Measurements from ENCODE around the gene RIGI. TPM values are rescaled to one million over a fixed set of nuclear protein-coding genes. Genes with fewer than 3 reads are reported as not detected.
A peak's percentile ranks its signal among the peaks of the same experiment; 100 is the strongest.
"Not testable (repeated sequence)": the region's sequence is repeated elsewhere in the genome, so short reads cannot be mapped to it uniquely, and the experiment has no call there.

Gene RIGI
- 6.9 TPM for polyA plus RNA-seq (ENCODE audit: insufficient read length)

GRCh38 chr9:32526041-32526706 lies at the start of gene RIGI:
RIGI (minus strand) TSS chr9:32526196; CDS start chr9:32526166, 30 bp downstream.
- DNase-seq, result peak; percentile 92

- DNase-seq, result no peak
These were observed 48.9 kb upstream of the RIGI start for GRCh38 chr9:32574858-32575257.

GRCh38 chr9:32573821-32574220 lies 47.8 kb upstream of the RIGI start:
- DNase-seq, result no peak

DNA sequence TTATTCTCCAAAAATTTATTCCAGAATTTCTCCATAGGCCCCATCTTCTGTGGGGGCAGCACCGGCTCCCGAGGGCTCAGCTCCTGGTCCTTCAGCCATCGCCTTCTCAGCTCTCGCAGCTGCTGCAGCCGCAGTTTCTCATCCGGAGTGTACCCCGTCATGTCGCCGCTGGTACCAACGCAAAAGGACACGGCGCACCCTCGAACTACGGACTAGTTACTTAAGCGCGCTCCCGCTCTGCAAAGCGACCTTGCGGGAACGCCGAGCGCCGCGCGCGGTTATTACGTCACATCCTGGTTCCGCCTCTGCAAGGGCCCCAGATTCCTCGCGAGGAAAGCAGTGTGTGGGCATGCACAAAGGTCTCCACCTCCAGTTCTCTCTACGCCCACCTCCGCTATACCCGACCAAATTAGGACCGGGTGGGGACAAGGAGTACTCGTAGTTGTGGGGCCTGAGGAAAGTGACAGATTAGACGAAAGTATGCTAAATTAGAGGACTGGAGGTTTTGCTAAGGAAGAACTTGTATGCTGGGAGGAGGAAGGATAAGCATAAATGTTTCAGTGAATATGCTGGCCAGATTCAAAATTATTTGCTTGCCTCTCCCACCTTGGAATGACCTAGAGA lies 47.0 kb upstream of the RIGI start, which contains the start of gene NDUFB6:
TSS of gene NDUFB6 (minus strand) at position 260 of the 624 bp plus-strand sequence. CDS start at position 161, 99 bp downstream.
- peak; percentile 96 for DNase-seq

- no peak for DNase-seq
These were observed 46.2 kb upstream of the RIGI start for GRCh38 chr9:32571969-32572899.

DNA sequence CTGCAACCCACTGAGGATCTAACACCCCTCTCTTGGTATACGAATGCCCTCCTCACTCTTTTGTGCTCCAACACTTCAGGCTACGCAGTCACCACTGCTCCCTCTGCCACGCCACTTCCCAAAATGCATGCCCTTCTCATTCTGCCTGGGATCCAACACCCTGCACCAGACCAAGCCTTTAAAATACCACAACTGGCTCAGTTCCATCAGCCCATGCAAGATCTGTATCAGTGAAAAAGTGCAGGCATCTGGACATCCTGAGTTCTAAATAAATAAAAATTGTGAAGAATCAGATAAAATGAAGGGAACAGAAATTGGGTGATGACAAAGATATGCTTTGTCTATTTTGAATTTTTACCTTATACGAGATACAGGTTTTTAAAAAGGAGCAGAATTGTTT lies 44.3 kb upstream of the RIGI start:
- DNase-seq, result no peak

- DNase-seq, result no peak
These were observed 40.8 kb upstream of the RIGI start for GRCh38 chr9:32566770-32567169.

GRCh38 chr9:32565967-32566366 lies 40.0 kb upstream of the RIGI start:
- no peak for DNase-seq

DNA sequence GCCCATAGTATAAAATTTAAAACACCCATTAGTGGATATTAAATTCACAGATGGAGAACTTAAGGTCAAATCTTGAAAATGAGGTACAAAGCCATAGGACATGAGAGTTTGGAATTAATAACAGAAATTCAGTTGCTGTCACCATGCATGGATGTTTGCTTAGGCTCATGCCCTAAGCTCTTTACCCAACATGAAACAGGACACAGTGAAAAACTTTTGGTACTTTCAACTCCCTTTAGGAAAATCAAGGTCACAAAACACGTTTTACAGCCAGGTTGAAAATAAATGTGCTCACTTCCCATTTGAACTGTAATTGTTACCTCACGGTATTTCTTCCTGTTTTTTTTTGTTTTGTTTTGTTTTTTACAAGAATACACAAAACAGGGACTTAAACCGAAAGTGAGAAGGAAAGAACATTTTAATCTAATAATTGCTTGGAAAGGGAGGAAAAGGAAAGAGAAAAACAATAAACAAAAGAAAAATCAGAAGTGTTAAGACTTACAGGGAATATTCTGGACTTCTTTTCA lies 32.5 kb upstream of the RIGI start:
- DNase-seq, result no peak

DNA sequence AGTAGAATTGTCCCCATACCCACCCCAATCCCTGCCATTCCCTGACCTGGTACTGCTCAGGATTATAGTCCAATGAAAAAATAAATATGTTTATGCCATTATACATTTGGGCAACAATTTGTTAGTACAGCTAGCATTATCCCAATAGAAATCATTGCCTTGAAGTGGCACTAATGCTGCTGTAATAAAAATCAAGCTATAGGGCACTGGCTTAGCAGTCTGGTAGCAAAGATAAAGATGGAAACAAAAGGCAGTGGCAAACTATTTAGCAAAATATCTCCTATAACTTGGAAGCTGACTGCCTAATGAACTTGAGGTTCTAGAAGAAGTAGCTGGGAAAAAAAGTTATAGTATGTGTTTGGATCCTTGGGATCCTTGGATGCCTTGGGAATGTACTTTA lies 28.6 kb upstream of the RIGI start:
- no peak for DNase-seq

- DNase-seq, result no peak
These were observed 28.1 kb upstream of the RIGI start for GRCh38 chr9:32554107-32554506.

- peak; percentile 96 for DNase-seq
These were observed 26.3 kb upstream of the RIGI start, which contains the start of the genes SMIM27 and TOPORS for GRCh38 chr9:32552172-32552872. SMIM27 (plus strand) TSS chr9:32552327; CDS start chr9:32552435, 108 bp downstream. TOPORS (minus strand) TSS chr9:32552586; CDS start chr9:32552436, 150 bp downstream.

- DNase-seq, result peak; percentile 33
These were observed 25.5 kb upstream of the RIGI start for GRCh38 chr9:32551276-32552051.

DNA sequence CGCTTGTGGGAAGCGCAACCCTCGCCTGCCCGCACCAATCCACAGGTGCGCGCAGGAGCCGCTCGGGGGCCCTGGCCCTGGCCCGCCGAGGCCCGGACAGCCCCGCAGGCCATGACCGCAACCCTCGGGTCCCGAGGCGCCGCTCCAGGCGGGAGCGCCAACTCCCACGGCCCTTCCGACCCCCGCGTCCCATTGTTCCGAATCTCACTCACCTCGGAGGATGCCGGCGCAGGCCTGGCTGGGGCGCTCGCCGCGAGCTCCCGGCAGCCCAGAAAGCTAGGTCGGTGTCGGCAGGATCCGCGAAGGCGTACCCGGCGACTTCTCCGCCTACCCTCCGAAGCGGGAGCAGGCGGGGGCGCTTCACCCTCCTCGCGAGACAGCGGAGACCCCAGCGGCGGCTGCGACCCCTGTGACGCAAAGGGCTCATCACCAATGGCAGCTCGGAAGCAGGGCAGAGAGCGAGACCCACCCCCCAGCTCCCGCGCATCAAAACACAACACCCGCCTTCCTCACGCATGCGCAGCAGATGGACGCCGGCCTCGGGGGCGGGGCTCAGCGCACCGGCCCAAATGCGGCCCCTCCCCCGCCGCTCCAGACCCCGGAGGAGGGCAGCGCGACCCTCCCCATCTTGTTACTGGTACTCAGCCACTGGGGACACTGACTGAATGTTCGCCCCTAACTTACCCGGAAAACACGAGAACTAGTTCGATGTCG lies 24.7 kb upstream of the RIGI start:
- DNase-seq, result peak; percentile 96

GRCh38 chr9:32550150-32550561 lies 24.2 kb upstream of the RIGI start:
- peak; percentile 15 for DNase-seq

DNA sequence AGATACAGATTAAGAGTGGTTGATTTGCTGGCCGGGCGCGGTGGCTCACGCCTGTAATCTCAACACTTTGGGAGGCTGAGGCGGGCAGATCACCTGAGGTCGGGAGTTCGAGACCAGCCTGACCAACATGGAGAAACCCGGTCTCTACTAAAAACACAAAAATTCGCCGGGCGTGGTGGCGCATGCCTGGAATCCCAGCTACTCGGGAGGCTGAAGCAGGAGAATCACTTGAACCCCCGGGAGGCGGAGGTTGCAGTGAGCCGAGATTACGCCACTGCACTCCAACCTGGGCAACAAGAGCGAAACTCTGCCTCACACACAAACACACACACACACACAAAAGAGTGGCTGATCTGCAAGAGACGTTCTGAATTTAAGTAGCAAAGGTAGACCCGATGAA lies 22.2 kb upstream of the RIGI start:
- DNase-seq, result not testable (repeated sequence)

GRCh38 chr9:32545884-32546283 lies 19.9 kb upstream of the RIGI start:
- no peak for DNase-seq

GRCh38 chr9:32543047-32543446 lies 17.1 kb upstream of the RIGI start:
- no peak for DNase-seq

DNA sequence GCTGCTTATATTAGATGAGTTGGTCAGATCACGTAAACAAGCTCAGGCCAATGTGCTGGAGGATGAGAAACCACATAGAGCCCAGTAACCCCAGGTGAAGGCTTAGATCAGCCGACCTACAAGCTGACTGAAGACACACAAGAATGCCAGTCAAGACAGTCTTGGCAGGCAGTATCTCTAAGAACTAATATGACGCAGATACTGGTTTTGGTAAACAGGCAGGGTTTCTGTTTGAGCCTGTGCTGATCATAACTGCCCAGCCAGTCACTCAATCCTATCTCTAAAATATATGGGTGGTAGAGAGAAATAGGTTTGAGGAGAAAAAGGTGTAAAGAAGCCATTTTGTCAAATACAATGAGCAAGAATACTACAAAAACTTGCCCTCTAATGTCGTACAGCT lies 7.8 kb upstream of the RIGI start:
- DNase-seq, result no peak

- no peak for DNase-seq
These were observed 7.3 kb upstream of the RIGI start for GRCh38 chr9:32533336-32533735.

DNA sequence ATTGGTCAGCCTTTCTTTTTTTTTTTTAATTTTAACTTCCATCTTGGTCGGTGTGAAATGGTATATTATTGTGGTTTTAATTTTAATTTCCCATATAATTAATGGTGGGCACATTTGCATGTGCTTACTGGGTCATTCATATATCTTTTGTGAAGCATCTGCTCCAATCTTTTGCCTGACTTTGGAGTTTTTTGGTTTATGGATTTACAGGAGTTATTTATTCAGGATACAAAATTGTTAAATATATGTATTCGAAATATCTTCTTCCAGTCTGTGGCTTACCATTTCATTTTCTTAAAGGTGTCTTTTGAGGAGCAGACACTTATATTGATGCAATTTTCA lies 682 bp upstream of the RIGI start:
- no peak for DNase-seq
